Gastrocnemius medialis (tissue), 4 donors: ENCODE data around the gene REPS2. TPM values are rescaled to one million over a fixed set of nuclear protein-coding genes. Genes with fewer than 3 reads are reported as not detected.

Experiments used
- ATAC-seq, 2 donors: fragments of 150-250 bp; one replicate each; pipeline ENCODE4 v1.9.1; 2016
- DNase-seq, 2 donors: peaks; one replicate each; pipeline ENCODE4 v3.0.0-alpha.2; 2019
- H3K27ac ChIP-seq, 4 donors: fragments of 200-600 bp; sonication (generic); 1 replicate in 1 of 4; 2 replicates in 3 of 4; pipeline ENCODE4 v1.5.1; 2016 to 2018; ENCODE audit warnings: mild to moderate bottlenecking in 2 of 4, moderate library complexity in 1 of 4
- H3K27me3 ChIP-seq, 3 donors: fragments of 200-600 bp; sonication (generic) in 2 of 3; 1 replicate in 1 of 3; 2 replicates in 2 of 3; pipeline versions ENCODE4 v1.5.1 to v1.6.0; 2016 to 2019; ENCODE audit warnings: mild to moderate bottlenecking in 1 of 3, moderate library complexity in 1 of 3
- H3K36me3 ChIP-seq, 2 donors: fragments of 200-600 bp; sonication (generic) in 1 of 2; one replicate each; pipeline ENCODE4 v1.5.1; 2017 to 2018
- H3K4me1 ChIP-seq, 2 donors: fragments of 200-600 bp; sonication (generic) in 1 of 2; one replicate each; pipeline ENCODE4 v1.5.1; 2016 to 2017; ENCODE audit warnings: mild to moderate bottlenecking in 2 of 2
- H3K4me3 ChIP-seq, 4 donors: fragments of 200-600 bp; sonication (generic) in 3 of 4; 1 replicate in 1 of 4; 2 replicates in 3 of 4; pipeline ENCODE4 v1.5.1; 2016 to 2019; ENCODE audit warnings: mild to moderate bottlenecking in 2 of 4
- H3K9me3 ChIP-seq, 3 donors: fragments of 200-600 bp; sonication (generic) in 2 of 3; 1 replicate in 1 of 3; 2 replicates in 2 of 3; pipeline ENCODE4 v1.5.1; 2016 to 2019
- CTCF ChIP-seq, 5 experiments: fragments of 450-650 bp in 3 of 5; fragments of 200-600 bp in 2 of 5; sonication (generic) in 2 of 5; IDR thresholded peaks in 4 of 5; conservative IDR thresholded peaks in 1 of 5; 1 replicate in 4 of 5; 2 replicates in 1 of 5; pipeline ENCODE4 v1.5.1; 2016 to 2019; ENCODE audit warnings: antibody characterized with exemption in 5 of 5, mild to moderate bottlenecking in 3 of 5, moderate library complexity in 3 of 5
- POLR2A ChIP-seq, 2 donors: fragments of 450-650 bp; IDR thresholded peaks; one replicate each; pipeline ENCODE4 v1.6.1; 2017; ENCODE audit warnings: antibody characterized with exemption in 2 of 2, mild to moderate bottlenecking in 2 of 2, moderate library complexity in 2 of 2
- in situ Hi-C, 4 donors: fragments of 200-750 bp; cut with MboI; loops; one replicate each; pipeline versions ENCODE4 v1.15.0 to v1.8.0; 2017; ENCODE audit warnings: low sequenced_read_pairs in 4 of 4
- intact Hi-C: fragments of 100-400 bp; cut with DNase I; formaldehyde crosslinking; loops from one replicate; pipeline ENCODE4 v1.15.1; 2023; ENCODE audit warnings: low total_unique reads
- total RNA-seq, 4 donors: library from RNA; depleted of rRNA; stranded (reverse); fragments of >200 nt; gene quantifications; one replicate each; pipeline versions ENCODE4 v1.1.0 to v1.2.3, GENCODE V29; 2016

Gene REPS2
- total RNA-seq, 4 donors from 2014 or later: 1.8 to 8.8 (median 3.2) TPM

GRCh38 chrX:17086317-17086716, 139.9 kb downstream of the REPS2 start:
- H3K4me1 ChIP-seq: no peaks in the 10 kb centered on the region
- DNase-seq (no peak), ATAC-seq (no peak)
- no peak overlapping the region for H3K27ac ChIP-seq
- in situ Hi-C loops: loop anchor here in 1 of 4 donors (25.0 kb wide), 1 partner anchor 101 kb away; no protein-coding TSS in a partner anchor
- intact Hi-C loops: no loop called here
- H3K9me3 ChIP-seq: peaks cover 0 to 4% (median 0%) of the 10 kb centered on the region in 3 donors
- no peak for TF ChIP-seq CTCF (IDR thresholded peaks at IDR 0.05 in 4 of 5, conservative IDR thresholded peaks at IDR 0.05 in 1 of 5)
- no peaks in the 10 kb centered on the region for H3K36me3 ChIP-seq
- no peaks in the 10 kb centered on the region for H3K27me3 ChIP-seq
- H3K4me3 ChIP-seq: no peak overlapping the region

DNA sequence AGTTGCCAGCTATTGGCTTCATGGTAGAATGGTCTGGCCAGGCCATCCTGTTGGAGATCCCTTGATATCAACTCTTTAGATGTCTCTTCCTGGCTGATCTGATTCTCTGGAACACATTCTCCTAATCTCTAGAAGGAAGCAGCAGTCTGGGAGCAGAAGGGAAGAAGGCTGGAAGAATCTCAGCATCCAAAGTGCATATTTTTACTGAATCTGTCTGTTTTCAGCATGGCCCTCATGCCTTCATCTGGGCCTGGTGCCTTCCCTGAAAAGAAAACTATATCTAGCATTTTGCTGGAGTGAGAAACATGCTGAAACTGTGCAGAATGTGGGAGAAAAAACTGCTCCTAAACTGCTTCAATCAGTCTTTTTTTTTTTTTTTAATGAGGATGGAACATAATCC, 148.7 kb downstream of the REPS2 start:
- in situ Hi-C loops: loop anchor here in 1 of 4 donors (25.0 kb wide), 1 partner anchor 92 kb away; no protein-coding TSS in a partner anchor
- Histone ChIP-seq H3K4me1 (no peaks in the 10 kb centered on the region), H3K27ac (no peak overlapping the region), H3K9me3 (no peaks in the 10 kb centered on the region), H3K36me3 (no peaks in the 10 kb centered on the region), H3K27me3 (no peaks in the 10 kb centered on the region), H3K4me3 (no peak overlapping the region)
- DNase-seq (no peak), ATAC-seq (no peak)
- intact Hi-C loops: no loop called here
- no peak for TF ChIP-seq CTCF (IDR thresholded peaks at IDR 0.05 in 4 of 5, conservative IDR thresholded peaks at IDR 0.05 in 1 of 5)

DNA sequence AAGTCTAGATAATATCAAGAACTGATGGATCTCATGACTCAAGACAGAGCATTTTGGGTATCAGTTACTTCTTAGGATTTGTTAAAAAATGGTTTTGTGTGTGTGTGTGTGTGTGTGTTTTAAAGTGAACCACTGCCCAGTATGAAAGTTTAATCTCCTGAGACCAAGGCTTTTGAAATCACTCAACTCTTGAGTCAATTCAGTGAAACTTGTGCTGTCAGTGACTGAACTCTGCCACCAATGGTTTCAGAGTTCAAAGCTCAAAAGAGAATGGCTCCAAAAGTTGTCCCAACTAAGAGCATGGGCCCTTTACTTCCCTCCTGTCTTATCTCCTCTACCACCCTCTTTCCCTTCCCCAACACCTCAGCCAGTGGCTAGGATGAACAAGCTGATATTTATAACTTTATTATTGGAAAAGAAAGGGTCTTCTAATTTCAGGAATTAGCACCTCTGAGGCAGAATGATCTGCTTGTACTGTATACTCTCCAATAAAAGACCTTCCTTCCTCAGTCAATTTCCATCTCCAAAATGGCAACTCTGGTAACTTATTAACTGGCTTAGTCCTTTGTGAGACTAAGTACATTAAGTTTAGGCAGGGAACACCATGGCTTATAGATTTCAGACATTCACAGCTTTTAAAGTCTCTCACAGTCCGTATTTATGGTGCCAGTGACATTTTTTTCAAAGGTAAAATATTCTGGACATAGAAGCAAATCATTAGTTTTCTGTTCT, 152.2 kb downstream of the REPS2 start:
- in situ Hi-C loops: loop anchor here in 1 of 4 donors (25.0 kb wide), 1 partner anchor 89 kb away; no protein-coding TSS in a partner anchor
- H3K27ac ChIP-seq: no peak overlapping the region
- intact Hi-C loops: no loop called here

DNA sequence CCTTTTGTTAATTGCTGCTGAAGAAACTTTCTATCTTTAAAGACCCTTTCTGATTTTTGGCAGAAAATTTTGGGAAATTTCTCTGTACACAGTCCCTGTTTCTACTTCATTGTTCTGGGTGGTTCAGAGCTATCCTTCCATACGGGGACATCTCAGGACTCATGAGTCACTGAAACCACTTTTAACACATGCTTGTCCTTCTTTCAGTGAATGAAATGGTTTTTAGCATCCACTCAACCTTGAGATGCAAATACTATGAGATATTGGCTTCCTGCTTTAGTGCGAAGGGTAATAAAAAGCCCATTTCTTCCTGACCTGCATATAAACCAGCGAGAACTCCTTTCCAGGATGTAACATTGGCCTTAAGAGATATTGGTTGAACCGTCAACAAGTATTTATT, 158.0 kb downstream of the REPS2 start:
- H3K4me1 ChIP-seq: no peaks in the 10 kb centered on the region
- in situ Hi-C loops (no loop called here), intact Hi-C loops (no loop called here)
- H3K9me3 ChIP-seq: no peaks in the 10 kb centered on the region
- no peak for DNase-seq
- no peak overlapping the region for H3K4me3 ChIP-seq
- no peak for TF ChIP-seq POLR2A (IDR thresholded peaks at IDR 0.05)
- TF ChIP-seq CTCF (IDR thresholded peaks at IDR 0.05 in 4 of 5, conservative IDR thresholded peaks at IDR 0.05 in 1 of 5): no peak
- H3K27ac ChIP-seq: no peak overlapping the region
- no peaks in the 10 kb centered on the region for H3K27me3 ChIP-seq
- H3K36me3 ChIP-seq: no peaks in the 10 kb centered on the region
- ATAC-seq: no peak

More for the DNA sequence above, 152.2 kb downstream of the REPS2 start:
- DNase-seq: no peak
- Histone ChIP-seq H3K4me1 (no peaks in the 10 kb centered on the region), H3K27me3 (no peaks in the 10 kb centered on the region), H3K36me3 (no peaks in the 10 kb centered on the region), H3K9me3 (no peaks in the 10 kb centered on the region), H3K4me3 (no peak overlapping the region)
- no peak for ATAC-seq
- TF ChIP-seq CTCF (IDR thresholded peaks at IDR 0.05 in 4 of 5, conservative IDR thresholded peaks at IDR 0.05 in 1 of 5) (no peak), POLR2A (IDR thresholded peaks at IDR 0.05) (no peak)
